H9 (cell line): ENCODE data around the gene REEP1. TPM values are rescaled to one million over a fixed set of nuclear protein-coding genes. Genes with fewer than 3 reads are reported as not detected.
A peak's percentile ranks its signal among the peaks of the same experiment; 100 is the strongest.

Source experiments
- DNase-seq: peaks from one replicate; pipeline ENCODE4 v3.0.0-alpha.2; 2017
- H2AFZ ChIP-seq: one replicate; pipeline ENCODE4 v1.6.1; 2013; ENCODE audit warnings: mild to moderate bottlenecking, low read length, control low read depth, moderate library complexity
- H2AK5ac ChIP-seq: 2 replicates; pipeline ENCODE4 v1.6.1; 2013; ENCODE audit warnings: low read length, control low read depth, mixed read lengths; ENCODE audit not compliant: insufficient read length
- H2BK120ac ChIP-seq: one replicate; pipeline ENCODE4 v1.6.1; 2013; ENCODE audit warnings: low read depth, mild to moderate bottlenecking, low read length, control low read depth, inconsistent platforms; ENCODE audit not compliant: poor library complexity, severe bottlenecking
- H2BK12ac ChIP-seq: 2 replicates; pipeline ENCODE4 v1.6.1; 2013; ENCODE audit warnings: low read length, control low read depth, mixed read lengths, low read depth; ENCODE audit not compliant: insufficient read length
- H2BK15ac ChIP-seq: 2 replicates; pipeline ENCODE4 v1.6.1; 2013; ENCODE audit warnings: low read depth, low read length, control low read depth
- H2BK20ac ChIP-seq: one replicate; pipeline ENCODE4 v1.6.1; 2013; ENCODE audit warnings: low read depth, mild to moderate bottlenecking, low read length, control low read depth, inconsistent platforms; ENCODE audit not compliant: poor library complexity, severe bottlenecking
- H2BK5ac ChIP-seq: 2 replicates; pipeline ENCODE4 v1.6.1; 2013; ENCODE audit warnings: low read length, control low read depth, mixed read lengths; ENCODE audit not compliant: insufficient read length
- H3K14ac ChIP-seq: 2 replicates; pipeline ENCODE4 v1.6.1; 2013; ENCODE audit warnings: low read length, control low read depth; ENCODE audit not compliant: insufficient read depth
- H3K18ac ChIP-seq: 2 replicates; pipeline ENCODE4 v1.6.1; 2013; ENCODE audit warnings: low read depth, mild to moderate bottlenecking, mixed read lengths, low read length, control low read depth; ENCODE audit not compliant: insufficient read length
- H3K23ac ChIP-seq: 2 replicates; pipeline ENCODE4 v1.6.1; 2013; ENCODE audit warnings: low read length, control low read depth, mixed read lengths, low read depth; ENCODE audit not compliant: insufficient read length
- H3K23me2 ChIP-seq: 2 replicates; pipeline ENCODE4 v1.6.1; 2013; ENCODE audit warnings: low read depth, mild to moderate bottlenecking, mixed read lengths, low read length, control low read depth; ENCODE audit not compliant: insufficient read length, poor library complexity, severe bottlenecking
- H3K27ac ChIP-seq: 2 replicates; pipeline ENCODE4 v1.5.1; 2013; ENCODE audit warnings: low read length, control low read depth, mixed read lengths, low read depth; ENCODE audit not compliant: insufficient read length
- H3K27me3 ChIP-seq: 2 replicates; pipeline ENCODE4 v1.6.1; 2013; ENCODE audit warnings: low read length, control low read depth, inconsistent platforms; ENCODE audit not compliant: insufficient read depth
- H3K4ac ChIP-seq: 2 replicates; pipeline ENCODE4 v1.6.1; 2013; ENCODE audit warnings: low read depth, mild to moderate bottlenecking, control low read depth, inconsistent platforms, low read length, moderate library complexity
- H3K4me1 ChIP-seq: 2 replicates; pipeline ENCODE4 v1.6.1; 2013; ENCODE audit warnings: low read length, control low read depth, inconsistent platforms; ENCODE audit not compliant: insufficient read depth
- H3K4me2 ChIP-seq: 2 replicates; pipeline ENCODE4 v1.6.1; 2013; ENCODE audit warnings: low read length, control low read depth, mixed read lengths; ENCODE audit not compliant: insufficient read length, insufficient read depth
- H3K56ac ChIP-seq: 2 replicates; pipeline ENCODE4 v1.6.1; 2013; ENCODE audit warnings: low read depth, mild to moderate bottlenecking, mixed read lengths, low read length, control low read depth; ENCODE audit not compliant: insufficient read length
- H3K79me1 ChIP-seq: 2 replicates; pipeline ENCODE4 v1.6.1; 2013; ENCODE audit warnings: low read depth, mild to moderate bottlenecking, moderate library complexity, low read length, control low read depth, inconsistent platforms; ENCODE audit not compliant: insufficient read depth, poor library complexity, severe bottlenecking
- H3K79me2 ChIP-seq: 2 replicates; pipeline ENCODE4 v1.6.1; 2013; ENCODE audit warnings: low read length, control low read depth, inconsistent platforms; ENCODE audit not compliant: insufficient read depth
- H3K9ac ChIP-seq: 2 replicates; pipeline ENCODE4 v1.6.1; 2013; ENCODE audit warnings: low read length, control low read depth, mixed read lengths; ENCODE audit not compliant: insufficient read length; ENCODE audit errors: extremely low read depth
- H3K9me3 ChIP-seq: one replicate; pipeline ENCODE4 v1.6.1; 2013; ENCODE audit warnings: low read depth, low read length, inconsistent platforms; ENCODE audit not compliant: control insufficient read depth
- H3T11ph ChIP-seq: one replicate; pipeline ENCODE4 v1.6.1; 2013; ENCODE audit warnings: mild to moderate bottlenecking, low read length, control low read depth, inconsistent platforms
- H4K20me1 ChIP-seq: one replicate; pipeline ENCODE4 v1.6.1; 2013; ENCODE audit not compliant: control insufficient read depth, insufficient read length, insufficient read depth
- H4K5ac ChIP-seq: 2 replicates; pipeline ENCODE4 v1.6.1; 2013; ENCODE audit warnings: low read depth, mild to moderate bottlenecking, mixed read lengths, low read length, control low read depth; ENCODE audit not compliant: insufficient read length
- H4K8ac ChIP-seq: replicated peaks from 2 replicates; pipeline ENCODE4 v1.6.1; 2013; ENCODE audit warnings: low read length, control low read depth, mixed read lengths, low read depth; ENCODE audit not compliant: insufficient read length
- H4K91ac ChIP-seq: 2 replicates; pipeline ENCODE4 v1.6.1; 2013; ENCODE audit warnings: low read depth, mild to moderate bottlenecking, moderate library complexity, mixed read lengths, low read length, control low read depth; ENCODE audit not compliant: insufficient read length
- H3K27ac Mint-ChIP-seq, 3 experiments: 2 replicates in 2 of 3; 3 replicates in 1 of 3; pipeline ENCODE4 v1.8.0; 2020 to 2021; ENCODE audit warnings: mixed read lengths in 3 of 3, mild to moderate bottlenecking in 1 of 3, moderate library complexity in 1 of 3
- H3K27me3 Mint-ChIP-seq: 2 replicates; pipeline ENCODE4 v1.8.0; 2021; ENCODE audit warnings: low read depth, mild to moderate bottlenecking, moderate library complexity, mixed read lengths
- H3K36me3 Mint-ChIP-seq, 3 experiments: 2 replicates in 2 of 3; 3 replicates in 1 of 3; pipeline ENCODE4 v1.8.0; 2020 to 2021; ENCODE audit warnings: low read depth in 3 of 3, mixed read lengths in 3 of 3; ENCODE audit not compliant: insufficient read depth in 1 of 3
- H3K4me1 Mint-ChIP-seq, 2 experiments: 2 replicates each; pipeline ENCODE4 v1.8.0; 2020; ENCODE audit warnings: mixed read lengths in 2 of 2
- H3K4me3 Mint-ChIP-seq, 2 experiments: 2 replicates in 1 of 2; 3 replicates in 1 of 2; pipeline ENCODE4 v1.8.0; 2020 to 2021; ENCODE audit warnings: mild to moderate bottlenecking in 2 of 2, mixed read lengths in 2 of 2, moderate library complexity in 1 of 2
- H3K9me3 Mint-ChIP-seq, 2 experiments: 2 replicates in 1 of 2; 3 replicates in 1 of 2; pipeline ENCODE4 v1.8.0; 2020; ENCODE audit warnings: mild to moderate bottlenecking in 2 of 2, mixed read lengths in 2 of 2, moderate library complexity in 1 of 2
- WGBS: extraction: QIAGEN DNeasy Blood & Tissue Kit; methylation state at CpG from one replicate; pipeline ENCODE4 v1.1.7; 2013; ENCODE audit warnings: missing lambda C conversion rate, low lambda C conversion rate, mixed read lengths; ENCODE audit not compliant: insufficient read length; ENCODE audit errors: extremely low coverage; 5-methylcytosine and 5-hydroxymethylcytosine counted together
- total RNA-seq: library from RNA; stranded (reverse); gene quantifications from 2 replicates; pipeline ENCODE4 v1.2.1, GENCODE V29; 2021
- TF ChIP-seq, protein P1 (sequence below): fragments of 200-600 bp; sonication (generic); conservative IDR thresholded peaks from 3 replicates; pipeline ENCODE4 v1.8.0; 2021; ENCODE audit warnings: antibody characterized with exemption, mild to moderate bottlenecking

REEP1 gene
- total RNA-seq, 1 experiment from 2014 or later = 1.3 TPM

DNA sequence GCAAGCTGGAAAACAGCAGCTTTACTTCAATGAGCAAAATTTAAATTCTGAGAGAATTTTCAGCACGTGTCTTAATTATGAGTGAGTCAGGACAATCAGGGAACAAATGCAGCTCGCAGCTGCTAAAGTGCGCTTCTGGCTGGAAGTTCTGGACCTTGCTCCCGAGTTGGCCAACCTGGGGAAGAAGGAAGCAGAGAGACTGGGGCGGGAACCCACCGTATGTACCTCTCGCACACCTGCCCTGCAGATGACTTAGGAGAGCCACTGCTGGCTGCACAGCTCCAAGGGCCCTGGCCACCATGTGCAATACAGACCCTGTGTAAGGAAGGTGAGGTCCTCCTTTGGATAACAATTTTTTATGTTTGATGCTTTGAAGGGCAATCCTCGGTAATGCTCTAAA is 42.4 kb downstream of the REEP1 start:
- Histone ChIP-seq H3K18ac (no peak overlapping the region), H3K14ac (no peak overlapping the region), H2AK5ac (no peak overlapping the region), H4K8ac (no peak overlapping the region), H4K91ac (no peak overlapping the region), H2AFZ (no peak overlapping the region), H3K23ac (no peak overlapping the region), H3K27me3 (no peaks in the 10 kb centered on the region), H4K20me1 (no peaks in the 10 kb centered on the region), H3K4ac (no peak overlapping the region), H3K4me1 (no peaks in the 10 kb centered on the region), H3K4me2 (no peak overlapping the region), H2BK12ac (no peak overlapping the region), H4K5ac (no peak overlapping the region), H3K23me2 (no peaks in the 10 kb centered on the region), H3K56ac (no peak overlapping the region), H2BK120ac (no peak overlapping the region), H2BK5ac (no peak overlapping the region), H3K79me2 (no peaks in the 10 kb centered on the region), H3K9me3 (no peaks in the 10 kb centered on the region), H3K79me1 (no peaks in the 10 kb centered on the region), H3T11ph (no peak overlapping the region), H3K9ac (no peak overlapping the region), H3K27ac (no peak overlapping the region), H2BK20ac (no peak overlapping the region), H2BK15ac (no peak overlapping the region)
- no peak for DNase-seq
- no peaks in the 10 kb centered on the region for H3K36me3 Mint-ChIP-seq
- peaks cover 4% of the 10 kb centered on the region; the same call in 1 of the 2 replicates for H3K27me3 Mint-ChIP-seq
- TF ChIP-seq, protein P1, sequence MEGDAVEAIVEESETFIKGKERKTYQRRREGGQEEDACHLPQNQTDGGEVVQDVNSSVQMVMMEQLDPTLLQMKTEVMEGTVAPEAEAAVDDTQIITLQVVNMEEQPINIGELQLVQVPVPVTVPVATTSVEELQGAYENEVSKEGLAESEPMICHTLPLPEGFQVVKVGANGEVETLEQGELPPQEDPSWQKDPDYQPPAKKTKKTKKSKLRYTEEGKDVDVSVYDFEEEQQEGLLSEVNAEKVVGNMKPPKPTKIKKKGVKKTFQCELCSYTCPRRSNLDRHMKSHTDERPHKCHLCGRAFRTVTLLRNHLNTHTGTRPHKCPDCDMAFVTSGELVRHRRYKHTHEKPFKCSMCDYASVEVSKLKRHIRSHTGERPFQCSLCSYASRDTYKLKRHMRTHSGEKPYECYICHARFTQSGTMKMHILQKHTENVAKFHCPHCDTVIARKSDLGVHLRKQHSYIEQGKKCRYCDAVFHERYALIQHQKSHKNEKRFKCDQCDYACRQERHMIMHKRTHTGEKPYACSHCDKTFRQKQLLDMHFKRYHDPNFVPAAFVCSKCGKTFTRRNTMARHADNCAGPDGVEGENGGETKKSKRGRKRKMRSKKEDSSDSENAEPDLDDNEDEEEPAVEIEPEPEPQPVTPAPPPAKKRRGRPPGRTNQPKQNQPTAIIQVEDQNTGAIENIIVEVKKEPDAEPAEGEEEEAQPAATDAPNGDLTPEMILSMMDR = no peak
- no peaks in the 10 kb centered on the region for H3K9me3 Mint-ChIP-seq
- H3K27ac Mint-ChIP-seq = 0 out of 7 replicates have a peak overlapping the region, but pooled peaks of 1 of the 3 experiments have one; percentile 52
- no CpG with 5 or more reads among the region's 8 CpGs for WGBS
- H3K4me3 Mint-ChIP-seq = no peak overlapping the region
- H3K4me1 Mint-ChIP-seq = peaks cover 7% of the 10 kb centered on the region in 2 experiments
